H1 (cell line): ENCODE data around the gene KIAA0513. TPM values are rescaled to one million over a fixed set of nuclear protein-coding genes. Genes with fewer than 3 reads are reported as not detected.

Source experiments
- CTCF ChIA-PET: fragments of 300-600 bp; sonication (Branson Sonifier 250); formaldehyde crosslinking; loops from one replicate; lab custom pipeline; 2021; ENCODE audit not compliant: partially characterized antibody; lab: Charles Lee
- POLR2A ChIA-PET: fragments of 300-600 bp; sonication (Branson Sonifier 250); formaldehyde crosslinking; loops from one replicate; lab custom pipeline; 2021; ENCODE audit warnings: inconsistent platforms; ENCODE audit not compliant: partially characterized antibody; lab: Charles Lee
- DNase-seq, 2 experiments: peaks; one replicate each; pipeline versions ENCODE4 v3.0.0 to v3.0.0-alpha.2; 2010 to 2022; ENCODE audit warnings: low spot score in 2 of 2, low read depth in 1 of 2, mixed read lengths in 1 of 2
- FAIRE-seq: peaks from 2 replicates; lab custom pipeline; 2011; peaks lifted over from hg19 to GRCh38; lab: Jason Lieb, UNC
- H2AFZ ChIP-seq: 2 replicates; pipeline ENCODE4 v1.8.1; 2012; ENCODE audit warnings: low read length, inconsistent platforms
- H2AK5ac ChIP-seq: 2 replicates; pipeline ENCODE4 v1.6.1; 2013; ENCODE audit warnings: low read depth, low read length
- H2BK120ac ChIP-seq: replicated peaks from 2 replicates; pipeline ENCODE3; 2013; ENCODE audit warnings: low read depth, low read length, inconsistent platforms
- H2BK12ac ChIP-seq: 2 replicates; pipeline ENCODE4 v1.6.1; 2013; ENCODE audit warnings: low read depth, low read length
- H2BK15ac ChIP-seq: 2 replicates; pipeline ENCODE4 v1.6.1; 2013; ENCODE audit warnings: low read length
- H2BK20ac ChIP-seq: 2 replicates; pipeline ENCODE4 v1.6.1; 2013; ENCODE audit warnings: low read length
- H2BK5ac ChIP-seq: 2 replicates; pipeline ENCODE4 v1.6.1; 2013; ENCODE audit warnings: low read depth, low read length
- H3K14ac ChIP-seq: 2 replicates; pipeline ENCODE4 v1.6.1; 2013; ENCODE audit warnings: inconsistent platforms; ENCODE audit not compliant: insufficient read length
- H3K18ac ChIP-seq: 2 replicates; pipeline ENCODE4 v1.6.1; 2013; ENCODE audit warnings: low read length; ENCODE audit errors: extremely low read depth
- H3K23ac ChIP-seq: 2 replicates; pipeline ENCODE4 v1.6.1; 2013; ENCODE audit warnings: inconsistent platforms; ENCODE audit not compliant: insufficient read length
- H3K23me2 ChIP-seq: 2 replicates; pipeline ENCODE4 v1.6.1; 2013; ENCODE audit warnings: low read depth, low read length
- H3K27ac ChIP-seq: 2 replicates; pipeline ENCODE4 v1.6.1; 2011; ENCODE audit warnings: low read depth, low read length, inconsistent platforms
- H3K27me3 ChIP-seq, 4 experiments: replicated peaks in 1 of 4; 1 replicate in 1 of 4; 2 replicates in 3 of 4; pipeline versions ENCODE4 v1.6.1 to v1.8.1; 2011 to 2013; ENCODE audit warnings: low read length in 3 of 4, mild to moderate bottlenecking in 3 of 4, inconsistent platforms in 2 of 4, mixed read lengths in 2 of 4, moderate library complexity in 1 of 4; ENCODE audit not compliant: control insufficient read depth in 3 of 4, insufficient read depth in 3 of 4; ENCODE audit errors: extremely low read depth in 1 of 4
- H3K36me3 ChIP-seq, 4 experiments: 2 replicates each; pipeline versions ENCODE4 v1.6.1 to v1.8.1; 2011 to 2013; ENCODE audit warnings: mild to moderate bottlenecking in 4 of 4, low read length in 3 of 4, moderate library complexity in 2 of 4, control low read depth in 1 of 4, inconsistent platforms in 1 of 4; ENCODE audit not compliant: insufficient read depth in 4 of 4, control insufficient read depth in 2 of 4
- H3K4ac ChIP-seq: replicated peaks from 2 replicates; pipeline ENCODE3; 2013; ENCODE audit warnings: low read length, low read depth, mixed read lengths, inconsistent platforms; ENCODE audit not compliant: insufficient read length
- H3K4me1 ChIP-seq, 4 experiments: replicated peaks in 1 of 4; 1 replicate in 1 of 4; 2 replicates in 3 of 4; pipeline versions ENCODE4 v1.6.1 to v1.8.1; 2011 to 2013; ENCODE audit warnings: low read length in 3 of 4, inconsistent platforms in 2 of 4, mixed read lengths in 1 of 4; ENCODE audit not compliant: insufficient read depth in 4 of 4, control insufficient read depth in 3 of 4
- H3K4me2 ChIP-seq, 2 experiments: 2 replicates each; pipeline versions ENCODE4 v1.6.1 to v1.8.1; 2011 to 2013; ENCODE audit warnings: low read depth in 2 of 2, low read length in 2 of 2, control low read depth in 1 of 2, inconsistent platforms in 1 of 2, mild to moderate bottlenecking in 1 of 2; ENCODE audit not compliant: insufficient read depth in 1 of 2
- H3K4me3 ChIP-seq, 4 experiments: fragments of 200-600, 300-600 bp in 1 of 4; sonication (generic), shearing (Covaris generic), sonication (Bioruptor Twin) in 1 of 4; 2 replicates each; pipeline versions ENCODE4 v1.5.1 to v1.8.1; 2011 to 2016; ENCODE audit warnings: low read length in 4 of 4, low read depth in 3 of 4, control low read depth in 2 of 4, inconsistent platforms in 2 of 4, mild to moderate bottlenecking in 2 of 4, mixed read lengths in 1 of 4, moderate library complexity in 1 of 4; ENCODE audit not compliant: insufficient read depth in 2 of 4; ENCODE audit errors: extremely low read depth in 1 of 4
- H3K56ac ChIP-seq: replicated peaks from 2 replicates; pipeline ENCODE3; 2013; ENCODE audit warnings: low read depth, mild to moderate bottlenecking, mixed read lengths, low read length, inconsistent platforms; ENCODE audit not compliant: insufficient read length
- H3K79me1 ChIP-seq: 2 replicates; pipeline ENCODE4 v1.6.1; 2013; ENCODE audit warnings: low read depth, low read length, control low read depth
- H3K79me2 ChIP-seq, 2 experiments: 2 replicates each; pipeline versions ENCODE4 v1.6.1 to v1.8.1; 2012 to 2013; ENCODE audit warnings: low read length in 2 of 2, mild to moderate bottlenecking in 2 of 2, inconsistent platforms in 1 of 2; ENCODE audit not compliant: insufficient read depth in 2 of 2, control insufficient read depth in 1 of 2
- H3K9ac ChIP-seq, 4 experiments: replicated peaks in 1 of 4; 1 replicate in 1 of 4; 2 replicates in 3 of 4; pipeline versions ENCODE4 v1.6.1 to v1.8.1; 2011 to 2013; ENCODE audit warnings: low read depth in 3 of 4, low read length in 3 of 4, control low read depth in 2 of 4, mild to moderate bottlenecking in 2 of 4, moderate library complexity in 2 of 4, inconsistent platforms in 1 of 4; ENCODE audit errors: extremely low read depth in 1 of 4
- H3K9me3 ChIP-seq, 2 experiments: 2 replicates each; pipeline versions ENCODE4 v1.6.1 to v1.8.1; 2012 to 2013; ENCODE audit warnings: mild to moderate bottlenecking in 2 of 2, moderate library complexity in 2 of 2, control low read depth in 1 of 2, inconsistent platforms in 1 of 2, low read depth in 1 of 2, low read length in 1 of 2, mixed read lengths in 1 of 2; ENCODE audit not compliant: insufficient read depth in 2 of 2
- H4K20me1 ChIP-seq, 2 experiments: replicated peaks in 1 of 2; 2 replicates each; pipeline versions ENCODE3 to v1.8.1; 2011 to 2013; ENCODE audit warnings: inconsistent platforms in 2 of 2, low read length in 2 of 2, mild to moderate bottlenecking in 1 of 2; ENCODE audit not compliant: insufficient read depth in 2 of 2, control insufficient read depth in 1 of 2
- H4K5ac ChIP-seq: 2 replicates; pipeline ENCODE4 v1.6.1; 2013; ENCODE audit warnings: low read length, low read depth, mixed read lengths, inconsistent platforms; ENCODE audit not compliant: insufficient read length
- H4K8ac ChIP-seq: 2 replicates; pipeline ENCODE4 v1.8.0; 2013; ENCODE audit warnings: mild to moderate bottlenecking, moderate library complexity, low read length, inconsistent platforms; ENCODE audit not compliant: insufficient read depth; ENCODE audit errors: extremely low read depth
- H4K91ac ChIP-seq: replicated peaks from 2 replicates; pipeline ENCODE3; 2013; ENCODE audit warnings: low read length, mixed read lengths, inconsistent platforms; ENCODE audit not compliant: insufficient read length
- ATF2 ChIP-seq: IDR thresholded peaks from 2 replicates; pipeline ENCODE4 v1.6.1; 2012; ENCODE audit warnings: low read length, inconsistent platforms
- BRCA1 ChIP-seq: IDR thresholded peaks from 2 replicates; pipeline ENCODE4 v1.6.1; 2012; ENCODE audit warnings: low read depth, low read length, improper control_type of control experiment
- CREB1 ChIP-seq: IDR thresholded peaks from 2 replicates; pipeline ENCODE4 v1.6.1; 2012; ENCODE audit warnings: inconsistent platforms
- CTBP2 ChIP-seq: IDR thresholded peaks from 2 replicates; pipeline ENCODE4 v1.7.0; 2011; ENCODE audit warnings: borderline replicate concordance, mild to moderate bottlenecking, moderate library complexity, mixed read lengths, low read length; ENCODE audit not compliant: insufficient read depth, insufficient read length
- FOSL1 ChIP-seq: IDR thresholded peaks from 2 replicates; pipeline ENCODE4 v1.6.1; 2011; ENCODE audit warnings: mild to moderate bottlenecking, low read depth, low read length, moderate library complexity; ENCODE audit not compliant: insufficient read depth
- GABPA ChIP-seq: IDR thresholded peaks from 2 replicates; pipeline ENCODE4 v1.6.1; 2011; ENCODE audit warnings: mild to moderate bottlenecking, low read length, moderate library complexity, borderline replicate concordance; ENCODE audit not compliant: insufficient read depth
- JUND ChIP-seq: IDR thresholded peaks from 2 replicates; pipeline ENCODE4 v1.6.1; 2011; ENCODE audit warnings: mild to moderate bottlenecking, improper control_type of control experiment, low read length
- MAX ChIP-seq: IDR thresholded peaks from 2 replicates; pipeline ENCODE4 v1.6.1; 2012; ENCODE audit warnings: inconsistent platforms
- WGBS, 2 experiments: shearing (Covaris generic) in 1 of 2; methylation state at CpG; one replicate each; pipeline versions ENCODE4 v1.1.6 to v1.1.7; 2013 to 2015; ENCODE audit warnings: low lambda C conversion rate in 2 of 2, mixed read lengths in 2 of 2, inconsistent platforms in 1 of 2, low coverage in 1 of 2, missing lambda C conversion rate in 1 of 2; ENCODE audit not compliant: insufficient replicate concordance in 2 of 2, insufficient coverage in 1 of 2, insufficient read length in 1 of 2; ENCODE audit errors: extremely low coverage in 1 of 2, missing lambda C conversion rate in 1 of 2; 5-methylcytosine and 5-hydroxymethylcytosine counted together
- polyA plus RNA-seq, 7 experiments: library from polyadenylated mRNA; depleted of rRNA in 3 of 7; stranded (reverse) in 5 of 7; unstranded in 2 of 7; fragments of >200 nt in 5 of 7; fragments of 200-250 nt in 2 of 7; gene quantifications; 1 replicate in 5 of 7; 2 replicates in 1 of 7; 4 replicates in 1 of 7; pipeline versions ENCODE4 v1.2.1 to v1.2.3, GENCODE V29; 2011 to 2013; ENCODE audit warnings: missing spikeins in 2 of 7, mixed read lengths in 2 of 7
- total RNA-seq: library from RNA; stranded (reverse); fragmentation: NEBNext Ultra II Directional; extraction: Animal tissue kit (Norgen Biotek cat#: 25700); gene quantifications from 2 replicates; pipeline ENCODE4 v1.2.1, GENCODE V29; 2021

The KIAA0513 gene
- total and polyA plus RNA-seq, 2 of the 8 experiments (the other 6 are each of a cell fraction or from before 2014, with no cell fraction given) = 2.1 to 6.1 TPM

DNA sequence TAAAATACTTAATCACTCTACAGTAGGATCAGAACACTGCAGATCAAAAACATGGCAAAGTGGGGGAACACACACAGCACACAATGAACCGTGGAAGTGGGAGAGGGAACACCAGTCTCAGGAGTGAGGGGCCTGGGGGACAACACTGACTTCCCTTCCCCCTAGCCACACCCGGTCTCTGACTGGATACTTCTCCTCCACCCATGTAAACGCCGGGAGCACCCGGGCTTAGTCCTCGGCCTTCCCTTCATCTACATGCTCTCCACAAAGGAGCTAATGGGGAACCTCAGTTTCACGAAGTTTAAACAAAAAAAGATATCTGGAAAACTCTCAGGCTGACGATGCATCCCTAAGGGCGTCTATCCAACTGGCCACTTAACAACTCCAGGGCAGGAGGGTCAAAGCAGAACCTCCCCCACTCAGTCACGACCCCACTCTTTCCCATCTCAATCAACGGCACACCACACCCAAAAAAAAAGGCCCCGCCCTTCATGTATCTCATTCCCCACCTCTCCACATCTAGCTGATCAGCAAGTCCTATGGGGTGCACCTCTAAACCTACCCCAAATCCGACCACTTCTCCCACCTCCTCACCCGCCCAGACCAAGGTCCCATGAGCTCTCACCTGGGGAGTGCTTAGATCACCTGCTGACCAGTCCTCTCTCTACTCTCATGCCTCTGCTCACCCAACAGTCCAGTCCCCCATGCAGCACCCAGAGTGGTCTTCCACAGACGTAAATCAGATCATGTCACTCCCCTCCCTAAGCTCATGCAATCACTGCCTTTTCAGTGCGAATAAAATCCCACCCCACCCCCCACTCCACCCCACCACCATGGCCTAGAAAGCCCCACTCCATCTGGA is 23.6 kb upstream of the KIAA0513 start:
- peak overlapping the region; percentile 26; the same call in 1 of the 2 replicates for H2AK5ac ChIP-seq
- FAIRE-seq (no peak), DNase-seq (no peak)
- 80% methylated on average over 16 of the region's 16 CpGs; no CpG with 5 or more reads in 1 of the 2 experiments for WGBS, 2 experiments
- no peak overlapping the region for H2BK15ac ChIP-seq
- peak overlapping the region; percentile 35; the same call in 1 of the 2 replicates for H2BK5ac ChIP-seq
- H3K79me1 ChIP-seq = peaks cover 24% of the 10 kb centered on the region
- no peak overlapping the region for H3K14ac ChIP-seq
- H3K23ac ChIP-seq = no peak overlapping the region
- peaks cover 11 to 31% of the 10 kb centered on the region in 2 experiments for H4K20me1 ChIP-seq
- CTCF ChIA-PET = interaction anchor here (0.5 to 3.9 kb wide), 7 partner anchors 15 to 100 kb away, joined by 3 to 13 read pairs (median 3); no protein-coding TSS in a partner anchor
- H4K5ac ChIP-seq = no peak overlapping the region
- no peak overlapping the region for H3K9ac ChIP-seq
- peak overlapping the region; percentile 27 for H2BK12ac ChIP-seq
- H2BK20ac ChIP-seq = no peak overlapping the region
- no peaks in the 10 kb centered on the region for H3K23me2 ChIP-seq
- no peak overlapping the region for H3K56ac ChIP-seq
- H2AFZ ChIP-seq = no peak overlapping the region
- H3K4ac ChIP-seq = no peak overlapping the region
- H3K4me2 ChIP-seq = no peak overlapping the region; a peak in 1 of 4 replicates
- H3K36me3 ChIP-seq = no peaks in the 10 kb centered on the region
- no peak overlapping the region for H3K4me3 ChIP-seq
- H3K9me3 ChIP-seq = no peaks in the 10 kb centered on the region
- no peak overlapping the region for H3K18ac ChIP-seq
- no peak overlapping the region for H4K91ac ChIP-seq
- peaks cover 0 to 17% (median 5%) of the 10 kb centered on the region in 4 experiments; a peak in 6 of 7 replicates for H3K4me1 ChIP-seq
- no peak overlapping the region; the same call in 1 of the 2 replicates for H3K27ac ChIP-seq
- H4K8ac ChIP-seq = peak overlapping the region; percentile 75
- POLR2A ChIA-PET = interaction anchor here (0.6 kb wide), 2 partner anchors 50 to 78 kb away, joined by 3 to 4 read pairs; no protein-coding TSS in a partner anchor
- no peak for TF ChIP-seq CTBP2
- no peak for TF ChIP-seq CREB1
- TF ChIP-seq BRCA1 = no peak
- TF ChIP-seq GABPA = no peak
- TF ChIP-seq JUND = no peak
- TF ChIP-seq MAX = no peak
- no peak for TF ChIP-seq FOSL1
- TF ChIP-seq ATF2 = no peak
- no peak overlapping the region for H2BK120ac ChIP-seq
- no peaks in the 10 kb centered on the region for H3K27me3 ChIP-seq
- H3K79me2 ChIP-seq = peaks cover 6 to 84% of the 10 kb centered on the region in 2 experiments; a peak in 3 of 4 replicates
